GM12801 (cell line): ENCODE measurements around the gene STX17.

Experiments used
- CTCF ChIP-seq: IDR thresholded peaks from one replicate; pipeline ENCODE4 v1.5.1; 2011; ENCODE audit warnings: control low read depth; ENCODE audit not compliant: insufficient read length; ENCODE audit errors: extremely low read depth

Gene STX17

GRCh38 chr9:99948896-99949295, 42.4 kb downstream of the STX17 start:
- no peak for TF ChIP-seq CTCF

GRCh38 chr9:99953861-99954507, 47.5 kb downstream of the STX17 start:
- TF ChIP-seq CTCF = no peak

GRCh38 chr9:99954819-99955218, 48.4 kb downstream of the STX17 start:
- TF ChIP-seq CTCF = no peak

- no peak for TF ChIP-seq CTCF
Observed at GRCh38 chr9:99955606-99956005, 49.2 kb downstream of the STX17 start.

- TF ChIP-seq CTCF = no peak
Observed at GRCh38 chr9:99962680-99963261, 56.3 kb downstream of the STX17 start.

- no peak for TF ChIP-seq CTCF
Observed at GRCh38 chr9:99964336-99964735, 57.9 kb downstream of the STX17 start.

GRCh38 chr9:99966001-99966400, 59.5 kb downstream of the STX17 start:
- no peak for TF ChIP-seq CTCF

- no peak for TF ChIP-seq CTCF
Observed at GRCh38 chr9:99966716-99967115, 60.3 kb downstream of the STX17 start.
